Lower lobe of right lung (tissue), 2 donors: ENCODE measurements around the gene TPO. TPM values are rescaled to one million over a fixed set of nuclear protein-coding genes. Genes with fewer than 3 reads are reported as not detected.

Experiments used
- ATAC-seq, 2 donors: fragments of 200-7000 bp; cut with Tn5 transposase; one replicate each; pipeline ENCODE4 v1.9.1; 2020 to 2022; ENCODE audit warnings: mild to moderate bottlenecking in 2 of 2, moderate library complexity in 2 of 2
- DNase-seq: peaks from one replicate; pipeline ENCODE4 v3.0.0-alpha.2; 2020
- H3K27ac ChIP-seq: fragments of 200-600 bp; one replicate; pipeline ENCODE4 v1.8.0; 2022
- H3K27me3 ChIP-seq: fragments of 200-600 bp; one replicate; pipeline ENCODE4 v1.8.0; 2022; ENCODE audit warnings: low read depth
- H3K36me3 ChIP-seq: fragments of 200-600 bp; one replicate; pipeline ENCODE4 v1.8.0; 2022; ENCODE audit warnings: mild to moderate bottlenecking
- H3K4me1 ChIP-seq: fragments of 200-600 bp; one replicate; pipeline ENCODE4 v1.8.0; 2022
- H3K4me3 ChIP-seq: fragments of 200-600 bp; one replicate; pipeline ENCODE4 v1.8.0; 2022; ENCODE audit warnings: mild to moderate bottlenecking
- H3K9me3 ChIP-seq: fragments of 200-600 bp; one replicate; pipeline ENCODE4 v1.8.0; 2022
- intact Hi-C: fragments of 100-400 bp; cut with DNase I; formaldehyde crosslinking; loops from one replicate; pipeline ENCODE4 v1.11.0; 2022
- total RNA-seq: library from RNA; stranded (reverse); fragmentation: NEBNext Ultra II Directional; extraction: Animal tissue kit (Norgen Biotek cat#: 25700); gene quantifications from one replicate; pipeline ENCODE4 v1.2.1, GENCODE V29; 2021
- TF ChIP-seq, protein P1 (sequence below): fragments of 200-600 bp; IDR thresholded peaks from one replicate; pipeline ENCODE4 v1.8.0; 2022; ENCODE audit warnings: antibody characterized with exemption, mild to moderate bottlenecking
- donor health status: DM: no; HTN: yes; CAD: no; lungs with severe emphysema.

The TPO gene
- total RNA-seq, 1 donor from 2014 or later: 0.21 TPM

DNA sequence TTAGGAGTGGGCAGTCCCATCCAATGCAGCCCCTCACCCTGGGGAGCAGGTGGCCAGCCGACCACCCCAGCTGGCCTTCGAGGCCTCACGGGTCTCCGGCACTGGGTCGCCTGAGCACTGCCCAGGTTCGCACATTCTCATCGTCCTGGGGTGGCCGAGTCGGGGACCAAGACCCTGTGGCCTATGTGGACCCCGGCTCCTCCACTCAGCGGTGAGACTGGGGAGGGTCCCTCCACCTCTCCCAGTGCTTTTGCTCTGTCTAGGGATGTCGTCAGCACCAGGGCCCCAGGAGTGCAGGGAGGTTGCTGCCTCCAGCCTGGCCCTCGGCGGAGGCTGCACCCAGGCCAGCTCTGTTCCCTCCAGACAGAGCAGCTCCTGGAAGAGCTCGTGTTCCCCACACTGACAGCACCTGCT is 89.6 kb downstream of the TPO start:
- ATAC-seq (peak in 1 of 2 donors; percentile 39), DNase-seq (peak; percentile 44)
- Histone ChIP-seq H3K4me3 (no peak overlapping the region), H3K27ac (no peak overlapping the region), H3K36me3 (no peaks in the 10 kb centered on the region), H3K9me3 (no peaks in the 10 kb centered on the region), H3K27me3 (peaks cover 3% of the 10 kb centered on the region), H3K4me1 (no peaks in the 10 kb centered on the region)
- TF ChIP-seq, protein P1, sequence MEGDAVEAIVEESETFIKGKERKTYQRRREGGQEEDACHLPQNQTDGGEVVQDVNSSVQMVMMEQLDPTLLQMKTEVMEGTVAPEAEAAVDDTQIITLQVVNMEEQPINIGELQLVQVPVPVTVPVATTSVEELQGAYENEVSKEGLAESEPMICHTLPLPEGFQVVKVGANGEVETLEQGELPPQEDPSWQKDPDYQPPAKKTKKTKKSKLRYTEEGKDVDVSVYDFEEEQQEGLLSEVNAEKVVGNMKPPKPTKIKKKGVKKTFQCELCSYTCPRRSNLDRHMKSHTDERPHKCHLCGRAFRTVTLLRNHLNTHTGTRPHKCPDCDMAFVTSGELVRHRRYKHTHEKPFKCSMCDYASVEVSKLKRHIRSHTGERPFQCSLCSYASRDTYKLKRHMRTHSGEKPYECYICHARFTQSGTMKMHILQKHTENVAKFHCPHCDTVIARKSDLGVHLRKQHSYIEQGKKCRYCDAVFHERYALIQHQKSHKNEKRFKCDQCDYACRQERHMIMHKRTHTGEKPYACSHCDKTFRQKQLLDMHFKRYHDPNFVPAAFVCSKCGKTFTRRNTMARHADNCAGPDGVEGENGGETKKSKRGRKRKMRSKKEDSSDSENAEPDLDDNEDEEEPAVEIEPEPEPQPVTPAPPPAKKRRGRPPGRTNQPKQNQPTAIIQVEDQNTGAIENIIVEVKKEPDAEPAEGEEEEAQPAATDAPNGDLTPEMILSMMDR: no peak
- intact Hi-C loops: no loop called here

DNA sequence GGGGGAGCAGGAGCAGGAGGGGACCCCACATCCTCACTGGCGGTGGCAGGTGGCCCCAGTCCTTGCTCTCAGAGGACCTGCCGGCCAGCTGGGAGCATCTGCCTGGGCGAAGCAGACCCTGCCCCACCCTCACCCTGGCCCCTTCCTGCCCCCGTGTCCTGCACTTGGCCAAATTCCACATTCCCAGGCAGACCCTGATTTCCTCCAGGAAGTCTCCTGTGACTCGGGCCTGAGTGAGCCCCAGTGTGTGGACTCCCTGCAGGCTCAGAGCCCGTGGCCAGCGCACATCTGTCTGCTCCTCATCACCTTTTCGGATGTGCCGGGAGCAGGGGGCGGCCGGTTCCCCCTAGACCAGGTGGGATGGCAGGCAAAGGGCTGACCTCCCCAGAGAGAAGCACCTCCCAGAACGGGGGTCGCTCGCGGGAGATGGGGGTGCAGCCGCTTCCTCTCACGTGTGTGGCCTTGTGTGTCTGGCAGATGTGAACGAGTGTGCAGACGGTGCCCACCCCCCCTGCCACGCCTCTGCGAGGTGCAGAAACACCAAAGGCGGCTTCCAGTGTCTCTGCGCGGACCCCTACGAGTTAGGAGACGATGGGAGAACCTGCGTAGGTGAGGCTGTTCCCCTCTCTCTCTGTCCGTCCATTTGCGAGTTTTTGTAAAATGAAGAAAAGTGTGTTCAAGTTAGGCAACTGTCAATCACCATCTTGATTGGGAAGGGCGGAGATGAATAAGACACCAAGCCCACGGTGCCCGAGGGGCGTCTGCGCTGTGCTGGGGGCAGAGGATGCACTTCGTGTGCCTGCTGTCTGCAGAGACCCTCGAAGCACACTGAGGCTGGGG is 90.4 kb downstream of the TPO start:
- Histone ChIP-seq H3K36me3 (no peaks in the 10 kb centered on the region), H3K4me3 (no peak overlapping the region), H3K9me3 (no peaks in the 10 kb centered on the region), H3K4me1 (no peaks in the 10 kb centered on the region), H3K27me3 (peaks cover 3% of the 10 kb centered on the region), H3K27ac (no peak overlapping the region)
- intact Hi-C loops: no loop called here
- TF ChIP-seq, protein P1: no peak
- peak; percentile 43 for DNase-seq
- no peak for ATAC-seq

DNA sequence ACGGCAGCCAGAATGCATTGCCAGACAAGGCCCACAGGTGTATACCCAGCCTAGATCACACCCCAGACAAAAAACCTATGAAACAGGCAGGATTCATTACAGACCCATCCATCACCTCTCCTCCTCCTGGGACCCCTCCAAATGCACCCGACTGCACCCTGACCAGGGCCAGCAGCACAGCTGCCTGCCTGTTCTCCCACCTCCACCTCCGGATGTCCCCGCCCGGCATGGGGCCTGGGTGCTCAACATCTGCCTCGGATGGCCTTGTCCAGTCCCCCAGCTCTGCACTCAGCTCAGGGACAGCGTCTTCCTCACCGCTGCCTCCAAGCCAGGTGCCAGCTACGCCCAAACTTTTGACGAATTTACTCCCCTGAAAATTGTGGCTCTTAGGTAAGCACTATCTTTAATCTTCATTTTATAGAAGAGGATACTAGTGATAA is 91.1 kb downstream of the TPO start:
- Histone ChIP-seq H3K27ac (no peak overlapping the region), H3K9me3 (no peaks in the 10 kb centered on the region), H3K4me3 (no peak overlapping the region), H3K4me1 (no peaks in the 10 kb centered on the region), H3K27me3 (peaks cover under 1% of the 10 kb centered on the region), H3K36me3 (no peaks in the 10 kb centered on the region)
- TF ChIP-seq, protein P1: no peak
- no peak for ATAC-seq
- peak; percentile 15 for DNase-seq
- intact Hi-C loops: no loop called here

DNA sequence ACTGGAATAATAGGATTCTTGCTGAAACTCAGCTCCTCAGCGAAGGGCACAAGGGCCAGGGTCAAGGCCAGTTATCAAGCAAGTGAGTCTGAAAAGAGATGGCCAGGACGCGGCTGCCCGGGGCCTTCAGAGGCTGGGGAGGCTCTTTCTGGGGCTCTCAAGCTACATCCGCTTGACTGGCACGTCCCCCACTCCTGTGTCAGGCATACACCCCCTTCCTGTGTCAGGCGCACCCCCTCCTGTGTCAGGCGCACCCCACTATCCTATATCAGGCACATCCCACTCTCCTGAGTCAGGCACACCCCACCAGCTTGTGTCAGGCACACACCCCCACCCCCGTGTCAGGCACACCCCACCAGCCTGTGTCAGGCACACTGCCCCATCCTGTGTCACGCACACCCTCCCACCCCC is 91.8 kb downstream of the TPO start:
- Histone ChIP-seq H3K27ac (no peak overlapping the region), H3K4me3 (no peak overlapping the region), H3K36me3 (no peaks in the 10 kb centered on the region), H3K4me1 (no peaks in the 10 kb centered on the region), H3K27me3 (no peaks in the 10 kb centered on the region), H3K9me3 (no peaks in the 10 kb centered on the region)
- DNase-seq: peak; percentile 24
- no peak for ATAC-seq
- intact Hi-C loops: no loop called here
- TF ChIP-seq, protein P1: no peak

DNA sequence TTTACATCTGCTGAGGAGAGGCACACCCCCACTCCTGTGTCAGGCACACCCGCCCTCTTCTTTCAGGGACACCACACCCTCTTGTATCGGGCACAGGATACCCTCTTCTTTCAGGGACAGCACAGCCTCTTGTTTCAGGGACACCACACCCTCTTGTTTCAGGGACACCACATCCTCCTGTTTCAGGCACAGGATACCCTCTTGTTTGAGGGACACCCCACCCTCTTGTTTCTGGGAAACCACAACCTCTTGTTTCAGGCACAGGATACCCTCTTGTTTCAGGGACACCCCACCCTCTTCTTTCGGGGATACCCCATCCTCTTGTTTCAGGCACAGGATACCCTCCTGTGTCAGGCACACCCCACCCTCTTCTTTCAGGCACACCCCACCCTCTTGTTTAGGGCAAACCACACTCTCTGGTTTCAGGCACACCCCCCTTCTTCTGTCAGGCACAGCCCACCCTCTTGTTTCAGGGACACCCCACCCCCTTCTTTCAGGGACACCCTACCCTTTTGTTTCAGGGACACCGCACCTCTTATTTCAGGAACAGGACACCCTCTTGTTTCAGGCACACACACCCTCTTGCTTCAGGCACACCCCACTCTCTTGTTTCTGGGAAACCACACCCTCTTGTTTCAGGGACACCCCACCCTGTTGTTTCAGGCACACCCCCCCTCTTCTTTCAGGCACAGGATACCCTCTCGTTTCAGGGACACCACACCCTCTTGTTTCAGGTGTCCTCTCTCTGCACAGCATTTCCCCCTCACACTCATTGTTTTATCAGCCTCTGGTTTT is 96.2 kb downstream of the TPO start:
- peak; percentile 80 to 84 for ATAC-seq
- Histone ChIP-seq H3K4me3 (no peak overlapping the region), H3K4me1 (no peaks in the 10 kb centered on the region), H3K9me3 (no peaks in the 10 kb centered on the region), H3K27ac (peak overlapping the region; percentile 55), H3K36me3 (no peaks in the 10 kb centered on the region), H3K27me3 (no peaks in the 10 kb centered on the region)
- intact Hi-C loops: no loop called here
- DNase-seq: peak; percentile 32
- TF ChIP-seq, protein P1: no peak
